Suprapubic skin (tissue), 4 donors: ENCODE measurements around the gene MYO3A. TPM values are rescaled to one million over a fixed set of nuclear protein-coding genes. Genes with fewer than 3 reads are reported as not detected.

Source experiments
- DNase-seq, 2 donors: peaks; one replicate each; pipeline ENCODE4 v3.0.0-alpha.2; 2019; ENCODE audit warnings: low spot score in 2 of 2
- H3K27ac ChIP-seq: fragments of 200-600 bp; sonication (generic); one replicate; pipeline ENCODE4 v1.5.1; 2019
- H3K27me3 ChIP-seq: fragments of 200-600 bp; sonication (generic); one replicate; pipeline ENCODE4 v1.5.1; 2019
- H3K36me3 ChIP-seq: fragments of 200-600 bp; sonication (generic); one replicate; pipeline ENCODE4 v1.5.1; 2019
- H3K4me1 ChIP-seq: fragments of 200-600 bp; sonication (generic); one replicate; pipeline ENCODE4 v1.5.1; 2019
- H3K4me3 ChIP-seq: fragments of 200-600 bp; sonication (generic); one replicate; pipeline ENCODE4 v1.5.1; 2019; ENCODE audit warnings: mild to moderate bottlenecking
- H3K9me3 ChIP-seq: fragments of 200-600 bp; sonication (generic); one replicate; pipeline ENCODE4 v1.5.1; 2019
- EP300 ChIP-seq: sonication (generic); formaldehyde crosslinking; IDR thresholded peaks from one replicate; pipeline ENCODE4 v1.6.1; 2017; ENCODE audit warnings: antibody characterized with exemption
- POLR2A ChIP-seq, 2 donors: fragments of 450-650 bp; IDR thresholded peaks; one replicate each; pipeline ENCODE4 v1.6.1; 2017; ENCODE audit warnings: antibody characterized with exemption in 2 of 2, mild to moderate bottlenecking in 2 of 2, moderate library complexity in 2 of 2
- POLR2AphosphoS5 ChIP-seq, 3 donors: sonication (generic); formaldehyde crosslinking; IDR thresholded peaks; one replicate each; pipeline ENCODE4 v1.6.1; 2017; ENCODE audit warnings: antibody characterized with exemption in 3 of 3
- WGBS: methylation state at CpG from one replicate; pipeline ENCODE4 v1.1.5; 2018; 5-methylcytosine and 5-hydroxymethylcytosine counted together
- total RNA-seq, 4 donors: library from RNA; depleted of rRNA; stranded (reverse); fragments of >200 nt; gene quantifications; one replicate each; pipeline ENCODE4 v1.1.0, GENCODE V29; 2016
- TF ChIP-seq, protein P1 (sequence below), 2 donors: fragments of 200-600 bp in 1 of 2; fragments of 450-650 bp in 1 of 2; sonication (generic) in 1 of 2; IDR thresholded peaks; one replicate each; pipeline ENCODE4 v1.5.1; 2016 to 2019; ENCODE audit warnings: antibody characterized with exemption in 2 of 2, mild to moderate bottlenecking in 1 of 2, moderate library complexity in 1 of 2

The MYO3A gene
- total RNA-seq, 4 donors from 2014 or later = 1.4 to 8.1 (median 3.9) TPM

DNA sequence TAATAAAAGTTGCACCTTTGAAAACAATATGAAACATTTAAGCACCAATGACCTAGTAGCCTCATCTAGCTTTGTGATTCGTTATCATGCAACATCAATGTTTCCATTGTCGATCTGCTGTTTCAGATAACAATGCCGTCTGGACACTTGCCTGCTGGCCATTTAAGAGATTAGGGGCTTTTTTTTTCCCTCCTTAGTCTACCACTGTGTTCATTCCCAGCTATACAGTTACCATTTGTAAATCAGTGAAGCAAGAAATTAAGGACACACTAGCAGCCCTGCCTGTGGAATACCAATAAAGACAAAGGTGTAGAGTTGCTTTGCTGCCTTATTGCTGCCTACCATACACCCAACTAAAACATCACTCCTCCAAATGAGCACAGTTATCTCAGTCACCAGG lies 37.6 kb upstream of the MYO3A start:
- DNase-seq = no peak
- H3K27ac ChIP-seq = no peak overlapping the region
- H3K9me3 ChIP-seq = peaks cover 2% of the 10 kb centered on the region
- WGBS = 66% methylated on average over 3 of the region's 3 CpGs
- TF ChIP-seq, protein P1, sequence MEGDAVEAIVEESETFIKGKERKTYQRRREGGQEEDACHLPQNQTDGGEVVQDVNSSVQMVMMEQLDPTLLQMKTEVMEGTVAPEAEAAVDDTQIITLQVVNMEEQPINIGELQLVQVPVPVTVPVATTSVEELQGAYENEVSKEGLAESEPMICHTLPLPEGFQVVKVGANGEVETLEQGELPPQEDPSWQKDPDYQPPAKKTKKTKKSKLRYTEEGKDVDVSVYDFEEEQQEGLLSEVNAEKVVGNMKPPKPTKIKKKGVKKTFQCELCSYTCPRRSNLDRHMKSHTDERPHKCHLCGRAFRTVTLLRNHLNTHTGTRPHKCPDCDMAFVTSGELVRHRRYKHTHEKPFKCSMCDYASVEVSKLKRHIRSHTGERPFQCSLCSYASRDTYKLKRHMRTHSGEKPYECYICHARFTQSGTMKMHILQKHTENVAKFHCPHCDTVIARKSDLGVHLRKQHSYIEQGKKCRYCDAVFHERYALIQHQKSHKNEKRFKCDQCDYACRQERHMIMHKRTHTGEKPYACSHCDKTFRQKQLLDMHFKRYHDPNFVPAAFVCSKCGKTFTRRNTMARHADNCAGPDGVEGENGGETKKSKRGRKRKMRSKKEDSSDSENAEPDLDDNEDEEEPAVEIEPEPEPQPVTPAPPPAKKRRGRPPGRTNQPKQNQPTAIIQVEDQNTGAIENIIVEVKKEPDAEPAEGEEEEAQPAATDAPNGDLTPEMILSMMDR (IDR thresholded peaks at IDR 0.05) = no peak
- TF ChIP-seq POLR2AphosphoS5 (IDR thresholded peaks at IDR 0.05) (no peak), POLR2A (IDR thresholded peaks at IDR 0.05) (no peak), EP300 (no peak)
- no peaks in the 10 kb centered on the region for H3K36me3 ChIP-seq
- H3K4me1 ChIP-seq = no peaks in the 10 kb centered on the region
- H3K4me3 ChIP-seq = no peak overlapping the region
- no peaks in the 10 kb centered on the region for H3K27me3 ChIP-seq

DNA sequence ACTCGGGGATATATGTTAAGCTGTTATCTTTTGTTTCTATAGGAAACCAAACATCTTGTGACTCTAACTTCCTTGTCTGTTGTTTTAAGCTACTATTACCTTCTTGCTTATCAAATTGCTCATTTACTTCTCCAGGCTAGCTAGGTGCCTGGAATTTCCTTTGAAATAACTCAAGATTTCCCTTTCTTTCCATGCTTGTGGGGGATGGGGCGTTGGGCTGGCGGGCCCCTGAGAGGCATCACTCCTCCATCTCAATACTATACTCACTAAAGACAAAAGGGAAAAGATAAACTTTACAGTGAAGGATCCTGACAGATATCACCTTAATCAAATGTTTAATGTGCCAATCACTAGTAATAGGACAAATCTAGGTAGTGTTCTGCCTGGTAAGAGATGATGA lies 34.7 kb upstream of the MYO3A start:
- 90% methylated on average over 3 of the region's 3 CpGs for WGBS
- no peak for TF ChIP-seq POLR2A (IDR thresholded peaks at IDR 0.05)
- no peak for TF ChIP-seq POLR2AphosphoS5 (IDR thresholded peaks at IDR 0.05)
- TF ChIP-seq, protein P1 (IDR thresholded peaks at IDR 0.05) = no peak
- no peak for TF ChIP-seq EP300
- Histone ChIP-seq H3K4me3 (no peak overlapping the region), H3K27ac (no peak overlapping the region), H3K27me3 (no peaks in the 10 kb centered on the region), H3K9me3 (no peaks in the 10 kb centered on the region), H3K36me3 (no peaks in the 10 kb centered on the region), H3K4me1 (no peaks in the 10 kb centered on the region)
- no peak for DNase-seq

DNA sequence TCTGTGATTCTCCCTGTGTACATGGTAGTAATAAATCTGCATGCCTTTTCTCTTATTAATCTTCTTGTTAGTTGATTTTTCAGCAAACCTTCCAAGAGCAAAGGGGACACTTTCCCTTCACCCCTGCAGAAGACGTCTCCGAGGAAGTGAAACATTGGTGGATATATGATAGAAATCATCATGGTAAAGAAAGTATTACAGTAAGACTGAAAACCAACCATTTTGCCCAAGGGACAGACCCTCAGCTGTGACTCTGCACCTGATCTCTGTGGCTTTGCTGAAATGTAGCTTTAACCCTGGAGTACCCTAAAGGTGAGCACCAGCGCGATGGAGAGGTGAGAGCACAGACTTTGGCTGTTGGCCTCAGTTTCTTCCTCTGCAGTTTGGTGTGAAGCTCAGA lies 32.8 kb upstream of the MYO3A start:
- H3K27me3 ChIP-seq = no peaks in the 10 kb centered on the region
- H3K27ac ChIP-seq = no peak overlapping the region
- H3K36me3 ChIP-seq = no peaks in the 10 kb centered on the region
- no peak for DNase-seq
- H3K9me3 ChIP-seq = no peaks in the 10 kb centered on the region
- no peak overlapping the region for H3K4me3 ChIP-seq
- H3K4me1 ChIP-seq = no peaks in the 10 kb centered on the region
- TF ChIP-seq POLR2AphosphoS5 (IDR thresholded peaks at IDR 0.05) = no peak
- no peak for TF ChIP-seq POLR2A (IDR thresholded peaks at IDR 0.05)
- TF ChIP-seq, protein P1 (IDR thresholded peaks at IDR 0.05) = no peak
- TF ChIP-seq EP300 = no peak
- WGBS = 91% methylated on average over 4 of the region's 4 CpGs

DNA sequence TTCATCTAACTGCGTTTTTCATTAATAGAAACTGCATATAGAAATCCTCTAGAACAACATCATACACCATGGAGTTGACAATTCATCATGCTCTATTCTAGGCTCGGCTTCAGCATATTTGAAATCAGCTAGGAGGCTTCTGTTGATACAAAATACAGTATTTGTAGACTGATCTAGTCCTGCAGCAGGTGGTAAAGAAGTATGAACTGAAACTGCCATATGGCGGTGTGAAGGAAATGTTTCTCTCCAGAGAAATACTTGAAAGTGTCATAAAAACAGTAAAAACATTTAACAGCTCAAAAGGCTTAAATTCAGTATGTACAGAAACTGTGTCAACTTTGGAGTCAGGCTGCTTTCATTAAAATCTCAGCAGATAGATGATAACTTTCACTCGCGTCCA lies 32.0 kb upstream of the MYO3A start:
- Histone ChIP-seq H3K4me3 (no peak overlapping the region), H3K27me3 (no peaks in the 10 kb centered on the region), H3K9me3 (no peaks in the 10 kb centered on the region), H3K4me1 (no peaks in the 10 kb centered on the region), H3K27ac (no peak overlapping the region), H3K36me3 (no peaks in the 10 kb centered on the region)
- no peak for TF ChIP-seq EP300
- TF ChIP-seq POLR2A (IDR thresholded peaks at IDR 0.05) = no peak
- TF ChIP-seq, protein P1 (IDR thresholded peaks at IDR 0.05) = no peak
- no peak for TF ChIP-seq POLR2AphosphoS5 (IDR thresholded peaks at IDR 0.05)
- DNase-seq = no peak
- WGBS = 87% methylated on average over 5 of the region's 5 CpGs

DNA sequence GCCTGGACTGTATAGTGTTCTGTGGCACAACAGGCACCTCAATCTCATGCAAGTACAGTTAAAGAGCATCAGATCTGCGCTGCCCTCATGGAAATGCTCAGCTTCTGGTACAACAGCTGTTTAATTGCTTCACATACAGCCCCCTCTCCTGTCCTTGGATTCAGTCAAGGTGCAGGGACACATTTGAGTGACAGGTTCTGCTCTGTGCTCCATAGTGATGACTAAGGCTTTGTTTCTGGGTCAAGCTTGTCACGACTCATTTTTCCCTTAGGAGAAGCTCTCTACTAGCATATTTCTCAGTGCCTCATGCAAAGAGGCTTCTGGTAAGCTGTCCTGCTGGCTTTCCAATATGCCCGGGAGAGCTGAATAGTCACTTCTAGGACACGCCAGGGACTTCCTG lies 26.8 kb upstream of the MYO3A start:
- no peak overlapping the region for H3K27ac ChIP-seq
- DNase-seq = no peak
- no peaks in the 10 kb centered on the region for H3K36me3 ChIP-seq
- no peaks in the 10 kb centered on the region for H3K9me3 ChIP-seq
- no peak for TF ChIP-seq EP300
- TF ChIP-seq, protein P1 (IDR thresholded peaks at IDR 0.05) = no peak
- TF ChIP-seq POLR2AphosphoS5 (IDR thresholded peaks at IDR 0.05) = no peak
- no peak for TF ChIP-seq POLR2A (IDR thresholded peaks at IDR 0.05)
- no peaks in the 10 kb centered on the region for H3K4me1 ChIP-seq
- no peaks in the 10 kb centered on the region for H3K27me3 ChIP-seq
- 64% methylated on average over 4 of the region's 4 CpGs for WGBS
- H3K4me3 ChIP-seq = no peak overlapping the region
